GM18868 (cell line): ENCODE measurements around the gene ANKMY2.
A peak's percentile ranks its signal among the peaks of the same experiment; 100 is the strongest.

Experiments used
- ATAC-seq: cut with Tn5 transposase; IDR thresholded peaks from one replicate; pipeline ENCODE4 v1.9.1; 2021; ENCODE audit warnings: mild to moderate bottlenecking, moderate library complexity; ENCODE audit not compliant: unreplicated experiment

The ANKMY2 gene

DNA sequence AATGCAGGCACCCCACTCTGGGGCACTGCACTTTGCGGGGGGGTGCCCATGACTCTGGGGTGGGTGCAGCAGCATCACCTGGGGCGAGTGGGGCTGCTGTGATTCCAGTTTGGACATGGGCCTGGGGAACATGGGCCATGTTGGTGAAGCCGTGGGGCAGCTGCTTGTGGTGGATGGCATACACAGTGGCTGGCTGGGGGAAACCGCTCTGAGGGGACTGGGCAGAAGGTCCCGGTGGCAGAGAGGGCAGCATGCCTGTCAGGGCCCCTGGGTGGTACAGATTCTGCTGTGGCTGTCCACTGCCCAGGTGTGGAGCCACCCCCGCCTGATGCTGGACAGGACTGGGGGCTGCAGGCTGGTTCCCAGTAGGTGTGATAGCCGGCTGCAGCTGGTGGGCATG is 61.7 kb downstream of the ANKMY2 start:
- no peak for ATAC-seq

DNA sequence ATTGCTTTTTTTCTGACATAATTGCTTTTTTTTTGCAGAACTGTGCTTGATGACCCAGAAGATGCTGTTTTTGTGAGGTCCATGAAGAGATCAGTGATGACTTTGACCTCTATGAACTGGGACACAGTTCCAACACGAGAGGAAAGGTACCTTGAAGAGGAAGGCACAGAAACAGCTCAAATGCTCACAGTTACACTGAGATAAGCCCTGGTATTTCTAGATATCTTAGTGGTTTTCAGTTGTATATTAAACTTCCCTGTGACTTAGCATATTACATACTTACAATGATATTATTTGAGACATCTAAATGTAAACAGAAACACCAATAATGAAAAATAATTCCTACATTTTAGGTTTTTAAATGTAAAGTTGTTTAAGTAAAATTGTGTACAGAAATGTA is 64.3 kb downstream of the ANKMY2 start:
- ATAC-seq: no peak

DNA sequence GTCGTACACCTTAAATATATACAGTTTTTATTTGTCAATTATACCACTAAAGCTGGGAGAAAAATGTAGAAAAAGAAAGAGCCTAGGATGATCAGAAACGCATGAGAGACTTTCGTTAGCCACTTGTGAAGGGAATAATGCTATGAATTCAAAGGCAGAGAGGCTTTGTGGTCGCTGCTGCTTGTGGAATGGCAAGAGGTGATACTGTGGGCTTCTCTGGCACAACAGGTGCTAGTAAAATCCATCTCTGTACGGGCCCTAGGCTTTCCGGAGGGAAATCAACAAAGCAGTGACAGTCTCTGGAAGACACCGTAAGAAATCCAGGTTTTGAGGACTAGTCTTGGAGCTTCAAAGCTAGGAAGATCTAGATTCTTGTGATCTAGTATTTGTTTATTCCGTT is 66.3 kb downstream of the ANKMY2 start:
- no peak for ATAC-seq

- no peak for ATAC-seq
Measured at GRCh38 chr7:16571941-16572340, 73.6 kb downstream of the ANKMY2 start.

DNA sequence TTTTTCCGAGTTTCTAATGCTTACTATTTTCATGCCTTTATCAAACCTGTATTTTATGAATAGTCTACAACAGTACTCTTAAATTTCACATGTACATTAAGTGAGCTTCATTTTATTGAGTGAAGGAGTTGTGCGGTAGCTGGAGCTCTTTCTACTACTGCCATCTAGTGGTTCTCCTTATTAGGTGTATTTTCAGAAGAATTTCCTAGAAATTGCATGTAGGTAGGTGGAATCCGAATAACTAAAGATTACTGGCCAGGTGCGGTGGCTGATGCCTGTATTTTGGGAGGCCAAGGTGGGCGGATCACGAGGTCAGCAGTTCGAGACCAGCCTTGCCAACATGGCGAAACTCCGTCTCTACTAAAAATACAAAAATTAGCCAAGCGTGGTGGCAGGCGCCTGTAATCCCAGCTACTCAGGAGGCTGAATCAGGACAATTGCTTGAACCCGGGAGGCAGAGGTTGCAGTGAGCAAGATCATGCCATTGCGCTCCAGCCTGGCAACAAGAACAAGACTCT is 80.6 kb downstream of the ANKMY2 start:
- ATAC-seq: peak; percentile 71

GRCh38 chr7:16564023-16564380 is 81.6 kb downstream of the ANKMY2 start:
- ATAC-seq: no peak

DNA sequence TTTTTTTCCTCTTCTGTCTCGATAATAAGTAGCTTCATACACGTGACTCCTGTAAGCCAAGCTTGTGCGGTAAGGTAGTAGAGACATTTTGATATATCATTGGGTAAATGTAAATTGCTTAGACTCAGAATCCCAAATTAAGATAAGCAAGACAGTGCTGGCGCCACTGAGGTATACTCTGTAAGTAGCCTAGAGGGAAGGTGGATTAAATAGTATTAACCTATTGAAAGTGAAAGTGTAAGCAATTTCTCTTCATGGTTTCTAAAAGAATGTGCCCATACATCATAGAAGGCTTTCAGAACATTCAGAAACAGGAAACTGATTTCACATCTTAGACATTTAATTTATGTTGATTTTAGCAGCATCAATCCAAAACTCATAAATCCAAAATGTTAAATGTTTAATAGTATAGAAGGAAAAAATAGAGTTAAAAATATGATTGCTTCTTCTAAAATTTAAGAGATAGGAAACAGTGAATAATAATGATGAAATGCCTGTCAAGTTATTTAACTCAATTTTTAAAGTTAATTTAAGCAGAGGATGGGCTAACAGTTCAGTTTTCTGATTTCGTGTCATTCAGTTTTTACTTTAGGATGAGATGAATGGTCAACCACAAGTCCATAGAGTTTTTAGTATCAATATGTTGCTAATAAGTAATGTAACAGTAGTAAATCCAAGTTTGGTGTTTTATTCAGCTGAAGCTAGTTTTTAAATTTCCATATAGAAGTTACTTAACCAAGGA is 82.1 kb downstream of the ANKMY2 start:
- ATAC-seq: peak; percentile 80

DNA sequence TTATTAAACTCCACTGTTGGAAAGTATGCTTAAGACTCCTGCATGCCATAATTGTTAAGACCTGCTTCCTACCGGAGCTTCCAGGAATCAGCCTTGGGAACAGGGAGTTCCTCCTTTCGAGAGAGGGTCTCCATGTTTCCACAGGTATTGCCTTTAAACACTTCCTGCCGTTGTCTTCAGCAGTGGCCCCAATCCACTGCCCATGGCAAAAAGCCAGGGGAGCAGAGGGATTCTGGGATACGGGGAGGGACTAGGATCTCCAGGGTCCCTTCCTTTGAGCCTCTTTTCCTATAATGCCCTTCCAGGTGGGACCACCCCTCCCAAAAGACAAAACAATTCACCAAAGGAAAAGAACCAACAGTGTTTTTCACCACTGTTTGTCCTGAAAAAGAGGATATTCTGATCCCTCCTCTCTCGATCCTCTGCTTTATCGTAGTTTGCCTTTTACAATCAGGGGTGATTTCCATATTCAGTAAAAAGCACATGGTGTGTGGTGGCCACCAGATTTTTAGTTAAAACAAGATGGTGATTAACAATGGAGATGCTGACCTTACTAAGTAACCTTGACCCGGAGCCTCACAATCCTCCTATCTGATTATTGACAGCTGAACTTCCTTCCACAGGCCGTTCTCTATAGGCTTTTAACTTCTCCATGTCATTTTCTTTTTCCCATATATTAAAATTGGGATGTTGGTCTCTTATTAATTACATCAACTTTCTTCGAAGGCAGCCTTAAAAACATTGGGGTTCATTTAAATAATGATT is 82.9 kb downstream of the ANKMY2 start:
- ATAC-seq: no peak

- no peak for ATAC-seq
Measured at GRCh38 chr7:16561943-16562342, 83.6 kb downstream of the ANKMY2 start.

DNA sequence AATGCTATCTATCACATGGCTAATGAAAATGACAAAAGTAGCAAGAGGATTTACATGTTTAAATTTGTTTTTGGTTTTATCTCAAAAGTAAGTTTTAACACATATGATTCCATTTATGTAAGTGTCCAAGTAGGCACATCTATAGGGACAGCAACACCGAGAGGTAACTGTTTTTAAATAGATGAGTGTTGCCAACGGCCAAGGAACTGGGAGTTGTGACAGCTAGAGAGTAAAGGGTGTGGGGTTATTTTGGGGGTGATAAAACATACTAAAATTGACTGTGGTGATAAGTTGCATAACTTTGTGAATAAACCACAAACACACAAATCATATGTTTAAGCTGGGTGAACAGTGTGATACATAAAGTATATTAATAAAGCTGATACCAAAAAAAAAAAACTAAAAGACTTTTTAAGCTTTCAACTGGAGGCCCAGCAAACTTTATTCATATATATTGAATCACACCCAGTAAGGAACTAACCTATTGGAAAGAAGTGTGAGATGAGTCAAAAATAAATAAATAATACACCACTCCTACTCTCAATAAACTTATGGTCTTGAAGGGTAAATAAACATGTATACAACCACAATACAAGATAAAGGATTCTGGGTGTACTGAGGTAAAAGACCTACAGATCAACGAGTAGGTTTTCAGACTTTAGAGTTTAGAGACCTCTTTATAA is 85.9 kb downstream of the ANKMY2 start:
- no peak for ATAC-seq

DNA sequence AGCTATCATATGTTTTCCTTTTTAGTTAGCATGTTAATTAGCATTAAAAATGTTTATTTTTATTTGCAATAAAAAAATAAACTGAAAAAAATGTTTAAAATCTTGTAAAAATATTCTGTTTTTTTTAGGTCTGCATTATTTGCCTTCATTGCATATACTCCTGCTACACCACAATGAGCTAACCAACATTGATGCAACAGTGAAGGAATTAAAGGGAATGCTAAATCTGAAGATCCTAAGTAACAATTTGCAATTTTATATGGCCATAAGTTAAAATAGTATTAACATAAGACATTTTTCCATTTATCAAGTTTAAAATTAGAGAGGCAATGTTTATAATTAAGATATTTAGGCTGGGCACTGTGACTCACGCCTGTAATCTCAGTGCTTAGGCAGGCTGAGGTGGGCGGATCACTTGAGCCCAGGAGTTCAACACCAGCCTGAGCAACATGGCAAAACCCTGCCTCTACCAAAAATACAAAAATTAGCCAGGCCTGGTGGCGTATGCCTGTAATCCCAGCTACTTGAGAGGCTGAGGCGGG is 86.7 kb downstream of the ANKMY2 start:
- ATAC-seq: no peak

GRCh38 chr7:16556359-16556758 is 89.2 kb downstream of the ANKMY2 start:
- no peak for ATAC-seq

DNA sequence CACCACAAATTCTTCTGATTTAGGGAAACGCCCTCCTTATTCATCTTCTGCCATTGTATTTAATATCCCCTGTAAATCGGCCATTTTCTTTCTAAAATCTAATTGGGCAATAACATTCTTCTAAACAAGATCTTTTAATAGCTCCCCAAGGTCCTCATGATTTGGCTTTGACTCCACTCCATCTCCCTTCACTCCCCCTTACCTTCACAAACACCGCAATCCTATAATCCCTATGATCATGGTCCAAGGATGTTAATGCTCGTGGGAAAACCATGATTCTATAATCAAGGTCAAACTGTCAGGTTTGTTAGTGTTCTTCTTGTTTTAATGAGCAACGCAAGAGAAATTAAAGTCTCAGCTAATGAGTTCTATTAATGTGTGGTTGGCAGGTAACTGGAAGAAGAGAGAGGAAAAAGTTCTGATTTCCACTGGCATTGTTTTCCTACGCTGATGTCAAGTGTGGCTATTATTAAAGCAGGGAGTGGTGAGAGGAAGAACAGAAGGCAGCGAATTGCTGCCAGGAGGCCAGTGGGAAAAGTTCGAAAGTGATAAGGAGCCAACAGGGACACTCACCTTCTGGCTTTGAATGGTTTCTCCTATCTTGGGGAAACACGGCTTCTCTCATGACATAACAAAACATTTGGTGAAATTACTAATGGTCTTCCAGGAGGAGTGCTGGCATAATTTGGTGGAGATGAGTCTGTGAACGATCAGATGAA is 90.9 kb downstream of the ANKMY2 start:
- no peak for ATAC-seq

- no peak for ATAC-seq
Measured at GRCh38 chr7:16550671-16551070, 94.9 kb downstream of the ANKMY2 start.
